B cell (primary cell): ENCODE results near the gene MYMX. TPM values are rescaled to one million over a fixed set of nuclear protein-coding genes. Genes with fewer than 3 reads are reported as not detected.

Source experiments
- ATAC-seq: fragments of 200-7000 bp; cut with Tn5 transposase; one replicate; pipeline ENCODE4 v1.10.0; 2021; ENCODE audit warnings: low read depth, mild to moderate bottlenecking, moderate number of reproducible peaks, moderate library complexity
- CTCF ChIA-PET: fragments of 350-600 bp; sonication (Branson Sonifier 250); formaldehyde crosslinking; loops from one replicate; lab custom pipeline; 2021; ENCODE audit warnings: antibody characterized with exemption, inconsistent platforms; lab: Charles Lee
- POLR2A ChIA-PET: fragments of 350-600 bp; sonication (Branson Sonifier 250); formaldehyde crosslinking; loops from one replicate; lab custom pipeline; 2021; ENCODE audit warnings: antibody characterized with exemption; lab: Charles Lee
- DNase-seq: peaks from one replicate; pipeline ENCODE4 v3.0.0; 2013
- H2AFZ ChIP-seq: 2 replicates; pipeline ENCODE4 v1.6.1; 2012; ENCODE audit warnings: mild to moderate bottlenecking, low read depth, low read length; ENCODE audit not compliant: insufficient read depth, poor library complexity, severe bottlenecking
- H3K27ac ChIP-seq, 2 donors: 1 replicate in 1 of 2; 2 replicates in 1 of 2; pipeline ENCODE4 v1.5.1; 2012 to 2013; ENCODE audit warnings: low read length in 2 of 2, mild to moderate bottlenecking in 2 of 2, moderate library complexity in 1 of 2
- H3K27me3 ChIP-seq, 4 experiments: fragments of 200-600 bp in 1 of 4; sonication (generic) in 1 of 4; replicated peaks in 1 of 4; 1 replicate in 2 of 4; 2 replicates in 2 of 4; pipeline versions ENCODE4 v1.6.1 to v1.7.0; 2013 to 2016; ENCODE audit warnings: low read length in 3 of 4, mild to moderate bottlenecking in 2 of 4, mixed read lengths in 1 of 4, moderate library complexity in 1 of 4; ENCODE audit not compliant: insufficient read depth in 4 of 4, control insufficient read depth in 3 of 4; ENCODE audit errors: control extremely low read depth in 1 of 4
- H3K36me3 ChIP-seq, 2 experiments: replicated peaks in 1 of 2; 1 replicate in 1 of 2; 2 replicates in 1 of 2; pipeline versions ENCODE4 v1.6.1 to v1.7.1; 2013; ENCODE audit warnings: low read length in 1 of 2; ENCODE audit not compliant: insufficient read depth in 2 of 2, control insufficient read depth in 1 of 2; ENCODE audit errors: control extremely low read depth in 1 of 2, extremely low read depth in 1 of 2
- H3K4me1 ChIP-seq, 2 donors: fragments of 200-600 bp in 1 of 2; sonication (generic) in 1 of 2; 1 replicate in 1 of 2; 2 replicates in 1 of 2; pipeline versions ENCODE4 v1.5.1 to v1.6.1; 2013 to 2017; ENCODE audit warnings: low read length in 2 of 2; ENCODE audit not compliant: control insufficient read depth in 2 of 2, insufficient read depth in 2 of 2
- H3K4me2 ChIP-seq: replicated peaks from 2 replicates; pipeline ENCODE3; 2012; ENCODE audit warnings: mild to moderate bottlenecking, low read depth, low read length; ENCODE audit not compliant: poor library complexity, severe bottlenecking
- H3K4me3 ChIP-seq, 5 experiments: fragments of 200-600 bp in 1 of 5; sonication (generic) in 1 of 5; 1 replicate in 3 of 5; 2 replicates in 2 of 5; pipeline versions ENCODE4 v1.5.1 to v1.7.0; 2011 to 2016; ENCODE audit warnings: low read length in 4 of 5, mild to moderate bottlenecking in 4 of 5, low read depth in 2 of 5, control low read depth in 1 of 5, moderate library complexity in 1 of 5; ENCODE audit not compliant: insufficient read depth in 1 of 5; ENCODE audit errors: control extremely low read depth in 1 of 5, extremely low read depth in 1 of 5
- H3K79me2 ChIP-seq: fragments of 200-600 bp; sonication (generic); one replicate; pipeline ENCODE4 v1.6.0; 2016; ENCODE audit warnings: low read length; ENCODE audit not compliant: control insufficient read depth, insufficient read depth
- H3K9ac ChIP-seq: fragments of 200-600 bp; sonication (generic); 2 replicates; pipeline ENCODE4 v1.6.1; 2017; ENCODE audit warnings: mild to moderate bottlenecking, low read length, moderate library complexity
- H3K9me3 ChIP-seq, 3 donors: one replicate each; pipeline versions ENCODE4 v1.6.1 to v1.7.1; 2013; ENCODE audit warnings: low read length in 2 of 3; ENCODE audit not compliant: control insufficient read depth in 2 of 3, insufficient read depth in 1 of 3; ENCODE audit errors: control extremely low read depth in 1 of 3
- H4K20me1 ChIP-seq: 2 replicates; pipeline ENCODE4 v1.6.0; 2012; ENCODE audit warnings: mild to moderate bottlenecking, low read length; ENCODE audit not compliant: insufficient read depth, control insufficient read depth, poor library complexity, severe bottlenecking
- H3K27ac Mint-ChIP-seq: one replicate; pipeline ENCODE4 v1.8.0; 2021; ENCODE audit warnings: mixed read lengths
- H3K27me3 Mint-ChIP-seq: one replicate; pipeline ENCODE4 v1.8.0; 2021; ENCODE audit warnings: mixed read lengths
- H3K4me1 Mint-ChIP-seq: one replicate; pipeline ENCODE4 v1.8.0; 2021; ENCODE audit warnings: mixed read lengths
- H3K4me3 Mint-ChIP-seq: one replicate; pipeline ENCODE4 v1.8.0; 2021; ENCODE audit warnings: mixed read lengths
- H3K9me3 Mint-ChIP-seq: one replicate; pipeline ENCODE4 v1.8.0; 2022; ENCODE audit warnings: mixed read lengths; ENCODE audit not compliant: insufficient read depth
- CTCF ChIP-seq: fragments of 200-600 bp; IDR thresholded peaks from one replicate; pipeline ENCODE4 v1.8.0; 2022; ENCODE audit warnings: antibody characterized with exemption, mild to moderate bottlenecking
- EZH2 ChIP-seq: IDR thresholded peaks from 2 replicates; pipeline ENCODE4 v1.6.1; 2012; ENCODE audit warnings: borderline replicate concordance, low read depth, mild to moderate bottlenecking, moderate library complexity, low read length; ENCODE audit not compliant: insufficient read depth, poor library complexity, severe bottlenecking
- WGBS: methylation state at CpG from one replicate; pipeline ENCODE4 v1.1.5; 2013; ENCODE audit warnings: missing lambda C conversion rate; ENCODE audit not compliant: insufficient coverage; 5-methylcytosine and 5-hydroxymethylcytosine counted together
- intact Hi-C: fragments of 100-400 bp; cut with micrococcal nuclease; formaldehyde crosslinking; loops from one replicate; pipeline ENCODE4 v1.10.0; 2022
- polyA plus RNA-seq: library from polyadenylated mRNA; depleted of rRNA; stranded (reverse); fragments of >200 nt; gene quantifications from 2 replicates; pipeline ENCODE4 v1.2.3, GENCODE V29; 2012
- total RNA-seq, 2 donors: library from RNA; stranded (reverse); fragments of 120-200 nt in 1 of 2; gene quantifications; 1 replicate in 1 of 2; 2 replicates in 1 of 2; pipeline versions ENCODE4 v1.2.3 to v1.2.4, GENCODE V29; 2013 to 2022

MYMX gene
- total and polyA plus RNA-seq, 2 donors (not counting 1 experiment from before 2014, with no cell fraction given), result not detected

- ChIA-PET CTCF (interaction anchor here (0.6 to 2.0 kb wide), 11 partner anchors 14 to 92 kb away, joined by 3 to 6 read pairs (median 3); partner anchors contain the start of gene AARS2), POLR2A (interaction anchor here (0.6 to 2.4 kb wide), 2 partner anchors 25 to 166 kb away, joined by 5 to 11 read pairs; partner anchors contain the start of genes CDC5L and HSP90AB1)
- peaks cover 26 to 45% of the 10 kb centered on the region in 2 donors for H3K4me1 ChIP-seq
- no peaks in the 10 kb centered on the region for H3K36me3 ChIP-seq
- Mint-ChIP-seq H3K4me3 (peak overlapping the region; percentile 58), H3K27me3 (no peaks in the 10 kb centered on the region), H3K27ac (peak overlapping the region; percentile 13), H3K4me1 (peaks cover 41% of the 10 kb centered on the region), H3K9me3 (no peaks in the 10 kb centered on the region)
- H3K79me2 ChIP-seq, result no peaks in the 10 kb centered on the region
- H3K9ac ChIP-seq, result no peak overlapping the region
- H3K27me3 ChIP-seq, result peaks cover 0 to 2% (median 0%) of the 10 kb centered on the region in 4 experiments
- no peaks in the 10 kb centered on the region for H4K20me1 ChIP-seq
- ATAC-seq (no peak), DNase-seq (no peak)
- no peak overlapping the region for H3K27ac ChIP-seq
- intact Hi-C loops, result loop anchor here (1.0 to 5.0 kb wide), 4 partner anchors 44 to 166 kb away; partner anchors contain the start of genes CDC5L and NFKBIE
- no peak overlapping the region for H3K4me3 ChIP-seq
- H3K4me2 ChIP-seq, result no peak overlapping the region
- TF ChIP-seq EZH2, result no peak
- no peak for TF ChIP-seq CTCF
- 92% methylated on average over 1 of the region's 4 CpGs for WGBS
- no peak overlapping the region for H2AFZ ChIP-seq
- no peaks in the 10 kb centered on the region for H3K9me3 ChIP-seq
These were observed 4.2 kb downstream of the MYMX start for GRCh38 chr6:44220913-44221290.

GRCh38 chr6:44221291-44221960 is 4.7 kb downstream of the MYMX start:
- peaks cover 26 to 45% of the 10 kb centered on the region in 2 donors for H3K4me1 ChIP-seq
- DNase-seq, result peak; percentile 81

More at GRCh38 chr6:44221291-44221960, 4.7 kb downstream of the MYMX start:
- H3K4me1 Mint-ChIP-seq, result peaks cover 41% of the 10 kb centered on the region
- intact Hi-C loops, result loop anchor here (1.0 to 5.0 kb wide), 4 partner anchors 44 to 166 kb away; partner anchors contain the start of genes CDC5L and NFKBIE
- ATAC-seq, result peak; percentile 40
- peak overlapping the region; percentile 58 for H3K4me3 Mint-ChIP-seq
- peaks cover 0 to 2% (median 0%) of the 10 kb centered on the region in 4 experiments for H3K27me3 ChIP-seq
- no peak overlapping the region for H3K9ac ChIP-seq
- no peaks in the 10 kb centered on the region for H3K27me3 Mint-ChIP-seq
- H3K9me3 ChIP-seq, result no peaks in the 10 kb centered on the region
- no peak overlapping the region for H3K4me2 ChIP-seq
- 0% methylated on average over 1 of the region's 4 CpGs for WGBS
- H3K27ac ChIP-seq, result no peak overlapping the region
- ChIA-PET POLR2A (interaction anchor here (0.6 to 5.0 kb wide), 2 partner anchors 24 to 28 kb away, joined by 4 to 52 read pairs; partner anchors contain the start of gene HSP90AB1), CTCF (interaction anchor here (0.7 to 2.0 kb wide), 10 partner anchors 16 to 92 kb away, joined by 3 to 6 read pairs (median 4); partner anchors contain the start of gene AARS2)
- H4K20me1 ChIP-seq, result no peaks in the 10 kb centered on the region
- no peaks in the 10 kb centered on the region for H3K9me3 Mint-ChIP-seq
- peak overlapping the region; percentile 13 for H3K27ac Mint-ChIP-seq
- TF ChIP-seq CTCF (peak; percentile 80), EZH2 (no peak)
- H2AFZ ChIP-seq, result no peak overlapping the region
- H3K4me3 ChIP-seq, result no peak overlapping the region
- H3K36me3 ChIP-seq, result no peaks in the 10 kb centered on the region
- no peaks in the 10 kb centered on the region for H3K79me2 ChIP-seq
